ENCODE results near the gene STING1.
"Not testable (repeated sequence)": the region's sequence is repeated elsewhere in the genome, so short reads cannot be mapped to it uniquely, and the experiment has no call there.

Gene STING1

GRCh38 chr5:139478657-139479423, 3.7 kb downstream of the STING1 start:
- not testable (repeated sequence) for H3K36me3 ChIP-seq (replicated peaks; ENCODE audit: low read depth, low read length); H3K4me1 ChIP-seq (ENCODE audit: low read length); H3K9ac ChIP-seq (ENCODE audit: low read length); H2AFZ ChIP-seq (ENCODE audit: low read depth, low read length); H3K9me3 ChIP-seq (ENCODE audit: insufficient read depth, low read length); H3K27ac ChIP-seq (ENCODE audit: low read length); H3K27me3 ChIP-seq (ENCODE audit: low read depth, low read length); H3K4me3 ChIP-seq (ENCODE audit: low read length); H4K20me1 ChIP-seq (ENCODE audit: insufficient read depth, low read length); H3K79me2 ChIP-seq (ENCODE audit: low read length); H3K4me2 ChIP-seq (ENCODE audit: low read length)

GRCh38 chr5:139475865-139476617, 6.5 kb downstream of the STING1 start:
- H3K4me3 ChIP-seq (ENCODE audit: low read length) = no peak overlapping the region
- H3K36me3 ChIP-seq (replicated peaks; ENCODE audit: low read depth, low read length) = no peaks in the 10 kb centered on the region
- H3K79me2 ChIP-seq (ENCODE audit: low read length) = no peaks in the 10 kb centered on the region
- H3K9me3 ChIP-seq (ENCODE audit: insufficient read depth, low read length) = no peaks in the 10 kb centered on the region
- H3K9ac ChIP-seq (ENCODE audit: low read length) = no peak overlapping the region
- no peak overlapping the region for H3K27ac ChIP-seq (ENCODE audit: low read length)
- H3K27me3 ChIP-seq (ENCODE audit: low read depth, low read length) = no peaks in the 10 kb centered on the region
- no peaks in the 10 kb centered on the region for H3K4me1 ChIP-seq (ENCODE audit: low read length)
- no peak for TF ChIP-seq CTCF (IDR thresholded peaks at IDR 0.05; ENCODE audit: low read depth, low read length)
- no peaks in the 10 kb centered on the region for H4K20me1 ChIP-seq (ENCODE audit: insufficient read depth, low read length)
- no peak overlapping the region for H2AFZ ChIP-seq (ENCODE audit: low read depth, low read length)
- no peak overlapping the region for H3K4me2 ChIP-seq (ENCODE audit: low read length)

- no peak overlapping the region for H3K4me3 ChIP-seq (ENCODE audit: low read length)
- no peaks in the 10 kb centered on the region for H3K79me2 ChIP-seq (ENCODE audit: low read length)
- H3K27me3 ChIP-seq (ENCODE audit: low read depth, low read length) = no peaks in the 10 kb centered on the region
- no peak overlapping the region for H2AFZ ChIP-seq (ENCODE audit: low read depth, low read length)
- H3K27ac ChIP-seq (ENCODE audit: low read length) = no peak overlapping the region
- H3K9me3 ChIP-seq (ENCODE audit: insufficient read depth, low read length) = no peaks in the 10 kb centered on the region
- H4K20me1 ChIP-seq (ENCODE audit: insufficient read depth, low read length) = no peaks in the 10 kb centered on the region
- no peaks in the 10 kb centered on the region for H3K36me3 ChIP-seq (replicated peaks; ENCODE audit: low read depth, low read length)
- H3K4me1 ChIP-seq (ENCODE audit: low read length) = no peaks in the 10 kb centered on the region
- H3K4me2 ChIP-seq (ENCODE audit: low read length) = no peak overlapping the region
- H3K9ac ChIP-seq (ENCODE audit: low read length) = no peak overlapping the region
- TF ChIP-seq EZH2phosphoT487 (IDR thresholded peaks at IDR 0.05; ENCODE audit: low read depth) (no peak), CTCF (IDR thresholded peaks at IDR 0.05; ENCODE audit: low read depth, low read length) (no peak)
Observed at GRCh38 chr5:139474890-139475791, 7.4 kb downstream of the STING1 start.

- Histone ChIP-seq H3K27me3 (ENCODE audit: low read depth, low read length) (no peaks in the 10 kb centered on the region), H3K4me2 (ENCODE audit: low read length) (no peak overlapping the region), H3K4me3 (ENCODE audit: low read length) (no peak overlapping the region), H3K9ac (ENCODE audit: low read length) (no peak overlapping the region), H3K4me1 (ENCODE audit: low read length) (no peaks in the 10 kb centered on the region), H2AFZ (ENCODE audit: low read depth, low read length) (no peak overlapping the region), H3K9me3 (ENCODE audit: insufficient read depth, low read length) (no peaks in the 10 kb centered on the region), H4K20me1 (ENCODE audit: insufficient read depth, low read length) (no peaks in the 10 kb centered on the region), H3K27ac (ENCODE audit: low read length) (no peak overlapping the region), H3K36me3 (replicated peaks; ENCODE audit: low read depth, low read length) (no peaks in the 10 kb centered on the region), H3K79me2 (ENCODE audit: low read length) (no peaks in the 10 kb centered on the region)
- no peak for TF ChIP-seq EZH2phosphoT487 (IDR thresholded peaks at IDR 0.05; ENCODE audit: low read depth)
- TF ChIP-seq CTCF (IDR thresholded peaks at IDR 0.05; ENCODE audit: low read depth, low read length) = no peak
Observed at GRCh38 chr5:139473565-139473964, 9.0 kb downstream of the STING1 start.

Data from OCI-LY3 (cell line).